ENCODE measurements around the gene DPEP1.

DPEP1 gene

GRCh38 chr16:89613954-89614459, 565 bp downstream of the DPEP1 start:
- Histone ChIP-seq H3K36me3 (ENCODE audit: control insufficient read depth, low read length) (no peaks in the 10 kb centered on the region), H3K4me1 (ENCODE audit: control insufficient read depth, low read length) (peaks cover 12% of the 10 kb centered on the region), H3K4me2 (ENCODE audit: low read length) (no peak overlapping the region), H3K27ac (ENCODE audit: low read depth, low read length) (no peak overlapping the region), H4K20me1 (ENCODE audit: control insufficient read depth, insufficient read depth, low read depth, low read length) (0 out of 2 replicates have a peak, but pooled peaks cover 5% of the 10 kb centered on the region), H3K4me3 (ENCODE audit: low read length) (no peak overlapping the region), H3K79me2 (ENCODE audit: control insufficient read depth, low read length) (no peaks in the 10 kb centered on the region), H3F3A (ENCODE audit: control insufficient read depth, insufficient read depth) (peaks cover 8% of the 10 kb centered on the region; the same call in 1 of the 2 replicates), H3K9me3 (ENCODE audit: control insufficient read depth, insufficient read depth, low read length) (no peaks in the 10 kb centered on the region), H3K9me2 (replicated peaks; ENCODE audit: control insufficient read depth, low read length) (no peaks in the 10 kb centered on the region), H3K27me3 (ENCODE audit: control insufficient read depth, low read length) (no peaks in the 10 kb centered on the region)
- TF ChIP-seq CTCF (IDR thresholded peaks at IDR 0.05; ENCODE audit: low read depth, low read length, poor library complexity, severe bottlenecking) (no peak), EZH2phosphoT487 (IDR thresholded peaks at IDR 0.05; ENCODE audit: borderline replicate concordance, low read length) (no peak)

- Histone ChIP-seq H3K27ac (ENCODE audit: low read depth, low read length) (no peak overlapping the region), H3K79me2 (ENCODE audit: control insufficient read depth, low read length) (no peaks in the 10 kb centered on the region), H3K4me1 (ENCODE audit: control insufficient read depth, low read length) (peaks cover 12% of the 10 kb centered on the region), H3K27me3 (ENCODE audit: control insufficient read depth, low read length) (0 out of 2 replicates have a peak, but pooled peaks cover under 1% of the 10 kb centered on the region), H3K4me3 (ENCODE audit: low read length) (no peak overlapping the region), H3K36me3 (ENCODE audit: control insufficient read depth, low read length) (no peaks in the 10 kb centered on the region), H3F3A (ENCODE audit: control insufficient read depth, insufficient read depth) (peaks cover 8% of the 10 kb centered on the region; the same call in 1 of the 2 replicates), H3K9me3 (ENCODE audit: control insufficient read depth, insufficient read depth, low read length) (no peaks in the 10 kb centered on the region), H3K4me2 (ENCODE audit: low read length) (no peak overlapping the region), H3K9me2 (replicated peaks; ENCODE audit: control insufficient read depth, low read length) (no peaks in the 10 kb centered on the region), H4K20me1 (ENCODE audit: control insufficient read depth, insufficient read depth, low read depth, low read length) (0 out of 2 replicates have a peak, but pooled peaks cover 5% of the 10 kb centered on the region)
- TF ChIP-seq EZH2phosphoT487 (IDR thresholded peaks at IDR 0.05; ENCODE audit: borderline replicate concordance, low read length) (no peak), CTCF (IDR thresholded peaks at IDR 0.05; ENCODE audit: low read depth, low read length, poor library complexity, severe bottlenecking) (no peak)
Measured at GRCh38 chr16:89615176-89615575, 1.7 kb downstream of the DPEP1 start.

- no peaks in the 10 kb centered on the region for H3K36me3 ChIP-seq (ENCODE audit: control insufficient read depth, low read length)
- H3K27me3 ChIP-seq (ENCODE audit: control insufficient read depth, low read length): 0 out of 2 replicates have a peak, but pooled peaks cover 4% of the 10 kb centered on the region
- 0 out of 2 replicates have a peak, but pooled peaks cover 5% of the 10 kb centered on the region for H4K20me1 ChIP-seq (ENCODE audit: control insufficient read depth, insufficient read depth, low read depth, low read length)
- H3K4me1 ChIP-seq (ENCODE audit: control insufficient read depth, low read length): peaks cover 12% of the 10 kb centered on the region
- no peaks in the 10 kb centered on the region for H3K9me3 ChIP-seq (ENCODE audit: control insufficient read depth, insufficient read depth, low read length)
- TF ChIP-seq EZH2phosphoT487 (IDR thresholded peaks at IDR 0.05; ENCODE audit: borderline replicate concordance, low read length) (no peak), CTCF (IDR thresholded peaks at IDR 0.05; ENCODE audit: low read depth, low read length, poor library complexity, severe bottlenecking) (peak; percentile 76)
- H3K79me2 ChIP-seq (ENCODE audit: control insufficient read depth, low read length): no peaks in the 10 kb centered on the region
- no peak overlapping the region for H3K4me2 ChIP-seq (ENCODE audit: low read length)
- no peak overlapping the region for H3K27ac ChIP-seq (ENCODE audit: low read depth, low read length)
- no peak overlapping the region for H3K4me3 ChIP-seq (ENCODE audit: low read length)
- H3K9me2 ChIP-seq (replicated peaks; ENCODE audit: control insufficient read depth, low read length): no peaks in the 10 kb centered on the region
- peaks cover 8% of the 10 kb centered on the region; the same call in 1 of the 2 replicates for H3F3A ChIP-seq (ENCODE audit: control insufficient read depth, insufficient read depth)
Measured at GRCh38 chr16:89615596-89616090, 2.2 kb downstream of the DPEP1 start.

Data from DOHH2 (cell line).